Psoas muscle (tissue), 8 donors: ENCODE data around the gene CCDC97. TPM values are rescaled to one million over a fixed set of nuclear protein-coding genes. Genes with fewer than 3 reads are reported as not detected.

Experiments
- ATAC-seq, 4 donors: fragments of 200-7000 bp; cut with Tn5 transposase; one replicate each; pipeline ENCODE4 v1.9.1; 2020; ENCODE audit warnings: moderate library complexity in 3 of 4, mild to moderate bottlenecking in 2 of 4
- DNase-seq, 2 donors: peaks; one replicate each; pipeline ENCODE4 v3.0.0-alpha.2; 2020
- H3K27ac ChIP-seq: fragments of 200-600 bp; one replicate; pipeline ENCODE4 v1.8.0; 2022
- H3K27me3 ChIP-seq, 3 donors: fragments of 200-600 bp in 1 of 3; one replicate each; pipeline versions ENCODE4 v1.6.1 to v1.8.0; 2013 to 2022; ENCODE audit warnings: low read length in 2 of 3, mild to moderate bottlenecking in 2 of 3, moderate library complexity in 1 of 3; ENCODE audit not compliant: insufficient read depth in 3 of 3
- H3K36me3 ChIP-seq, 2 donors: fragments of 200-600 bp in 1 of 2; one replicate each; pipeline versions ENCODE4 v1.6.1 to v1.8.0; 2013 to 2022; ENCODE audit warnings: low read depth in 1 of 2, mild to moderate bottlenecking in 1 of 2, moderate library complexity in 1 of 2; ENCODE audit not compliant: insufficient read depth in 1 of 2
- H3K4me1 ChIP-seq: fragments of 200-600 bp; one replicate; pipeline ENCODE4 v1.8.0; 2022
- H3K4me3 ChIP-seq: fragments of 200-600 bp; one replicate; pipeline ENCODE4 v1.8.0; 2022; ENCODE audit warnings: mild to moderate bottlenecking
- H3K9me3 ChIP-seq: fragments of 200-600 bp; one replicate; pipeline ENCODE4 v1.8.0; 2022
- WGBS, 3 donors: extraction: QIAGEN DNeasy Blood & Tissue Kit; methylation state at CpG; one replicate each; pipeline versions ENCODE4 v1.1.6 to v1.1.7; 2013; 5-methylcytosine and 5-hydroxymethylcytosine counted together
- intact Hi-C, 2 donors: fragments of 100-400 bp; cut with DNase I; formaldehyde crosslinking; loops; one replicate each; pipeline versions ENCODE4 v1.11.0 to v1.14.2; 2022
- polyA plus RNA-seq, 3 donors: library from polyadenylated mRNA; stranded (reverse); fragments of 200-250 nt; gene quantifications; one replicate each; pipeline ENCODE4 v1.2.3, GENCODE V29; 2013
- total RNA-seq, 4 donors: library from RNA; stranded (reverse); fragmentation: NEBNext Ultra II Directional in 2 of 4; extraction: Animal tissue kit (Norgen Biotek cat#: 25700) in 2 of 4; gene quantifications; one replicate each; pipeline versions ENCODE4 v1.2.1 to v1.2.4, GENCODE V29; 2021 to 2023
- TF ChIP-seq, protein P1 (sequence below): fragments of 200-600 bp; IDR thresholded peaks from one replicate; pipeline ENCODE4 v1.8.0; 2022; ENCODE audit warnings: antibody characterized with exemption
- donor health status: healthy with polysubstance abuse.
- donor health status: DM: no; HTN: no; CAD: no; lungs with moderate emphysema.
- donor health status: Bipolar disorder and iron deficiency.
- donor health status: healthy.
- donor health status: DM: yes; HTN: yes; CAD: no.
- donor health status: DM: no; HTN: no; CAD: no.
- donor health status: DM: no; HTN: no; CAD: no.
- donor health status: DM: yes; HTN: yes; CAD: no.

CCDC97 gene
- total and polyA plus RNA-seq, 7 donors, result 13.7 to 25.7 (median 19.9) TPM

DNA sequence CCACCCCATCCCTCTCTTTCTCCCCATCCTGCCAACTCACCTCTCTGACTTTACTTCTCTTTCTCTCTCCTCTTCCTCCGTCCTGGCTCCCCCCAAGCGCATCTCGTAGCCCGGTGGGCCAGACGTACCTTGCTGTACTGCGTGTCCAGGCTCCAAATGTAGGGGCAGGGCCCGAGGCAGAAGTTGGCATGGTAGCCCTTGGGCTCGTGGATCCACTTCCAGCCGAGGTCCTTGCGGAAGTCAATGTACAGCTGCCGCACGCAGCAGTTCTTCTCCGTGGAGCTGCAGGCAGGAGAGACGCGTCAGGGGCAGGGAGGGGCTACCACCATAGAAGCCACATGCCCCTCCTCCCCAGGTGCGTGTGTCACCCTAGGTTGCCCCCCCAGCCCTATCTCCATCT lies 22.0 kb downstream of the CCDC97 start:
- H3K36me3 ChIP-seq, result no peaks in the 10 kb centered on the region
- H3K27ac ChIP-seq, result no peak overlapping the region
- H3K27me3 ChIP-seq, result no peaks in the 10 kb centered on the region
- H3K9me3 ChIP-seq, result no peaks in the 10 kb centered on the region
- TF ChIP-seq, protein P1, sequence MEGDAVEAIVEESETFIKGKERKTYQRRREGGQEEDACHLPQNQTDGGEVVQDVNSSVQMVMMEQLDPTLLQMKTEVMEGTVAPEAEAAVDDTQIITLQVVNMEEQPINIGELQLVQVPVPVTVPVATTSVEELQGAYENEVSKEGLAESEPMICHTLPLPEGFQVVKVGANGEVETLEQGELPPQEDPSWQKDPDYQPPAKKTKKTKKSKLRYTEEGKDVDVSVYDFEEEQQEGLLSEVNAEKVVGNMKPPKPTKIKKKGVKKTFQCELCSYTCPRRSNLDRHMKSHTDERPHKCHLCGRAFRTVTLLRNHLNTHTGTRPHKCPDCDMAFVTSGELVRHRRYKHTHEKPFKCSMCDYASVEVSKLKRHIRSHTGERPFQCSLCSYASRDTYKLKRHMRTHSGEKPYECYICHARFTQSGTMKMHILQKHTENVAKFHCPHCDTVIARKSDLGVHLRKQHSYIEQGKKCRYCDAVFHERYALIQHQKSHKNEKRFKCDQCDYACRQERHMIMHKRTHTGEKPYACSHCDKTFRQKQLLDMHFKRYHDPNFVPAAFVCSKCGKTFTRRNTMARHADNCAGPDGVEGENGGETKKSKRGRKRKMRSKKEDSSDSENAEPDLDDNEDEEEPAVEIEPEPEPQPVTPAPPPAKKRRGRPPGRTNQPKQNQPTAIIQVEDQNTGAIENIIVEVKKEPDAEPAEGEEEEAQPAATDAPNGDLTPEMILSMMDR, result no peak
- ATAC-seq (no peak), DNase-seq (no peak)
- H3K4me3 ChIP-seq, result no peak overlapping the region
- intact Hi-C loops, result no loop called here
- WGBS, 3 donors, result 82 to 86% (median 84%) methylated on average over 16 of the region's 16 CpGs
- H3K4me1 ChIP-seq, result peaks cover 17% of the 10 kb centered on the region

DNA sequence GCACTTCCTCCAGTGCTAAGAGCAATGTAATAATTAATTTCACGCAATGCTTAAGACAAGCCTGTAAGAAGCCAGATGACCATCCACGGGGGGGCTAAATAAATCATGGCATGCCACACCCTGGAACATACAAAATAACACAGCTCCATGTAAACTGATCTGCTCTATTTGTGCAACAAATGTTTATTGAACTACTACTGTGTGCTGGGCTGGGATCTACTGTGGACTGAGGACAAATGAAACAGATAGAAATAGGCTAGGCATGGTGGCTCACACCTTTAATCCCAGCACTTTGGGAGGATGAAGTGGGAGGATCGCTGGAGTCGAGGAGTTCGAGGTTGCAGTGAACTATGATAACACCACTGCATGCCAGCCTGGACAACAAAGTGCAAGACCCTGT lies 22.5 kb downstream of the CCDC97 start:
- no peak for ATAC-seq
- Histone ChIP-seq H3K4me3 (no peak overlapping the region), H3K4me1 (peaks cover 12% of the 10 kb centered on the region), H3K36me3 (no peaks in the 10 kb centered on the region), H3K27ac (no peak overlapping the region), H3K27me3 (no peaks in the 10 kb centered on the region), H3K9me3 (no peaks in the 10 kb centered on the region)
- 81 to 85% (median 84%) methylated on average over 5 of the region's 5 CpGs for WGBS, 3 donors
- intact Hi-C loops, result no loop called here
- TF ChIP-seq, protein P1, result no peak
- DNase-seq, result no peak

GRCh38 chr19:41334793-41335192 lies 24.8 kb downstream of the CCDC97 start:
- intact Hi-C loops, result no loop called here
- ATAC-seq, result no peak
- H3K27ac ChIP-seq, result no peak overlapping the region

DNA sequence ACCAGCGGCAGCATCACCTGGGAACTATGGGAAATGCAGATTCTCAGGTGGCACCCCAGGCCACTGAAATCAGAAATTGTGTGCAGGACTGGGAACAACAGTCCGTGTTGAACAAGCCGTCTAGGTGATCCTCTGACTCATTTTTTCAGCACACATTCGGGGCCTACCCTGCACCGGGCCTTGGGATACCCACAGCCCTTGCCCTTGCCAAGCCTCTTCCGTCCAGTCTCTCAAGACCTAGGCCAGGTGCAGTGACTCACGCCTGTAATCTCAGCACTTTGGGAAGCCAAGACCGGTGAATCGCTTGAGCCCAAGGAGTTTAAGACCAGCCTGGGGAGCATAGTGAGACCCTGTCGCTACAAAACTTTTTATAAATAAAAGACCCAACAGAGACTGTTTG lies 25.5 kb downstream of the CCDC97 start:
- TF ChIP-seq, protein P1, result no peak
- Histone ChIP-seq H3K4me1 (no peaks in the 10 kb centered on the region), H3K4me3 (no peak overlapping the region), H3K27ac (no peak overlapping the region), H3K9me3 (no peaks in the 10 kb centered on the region), H3K27me3 (no peaks in the 10 kb centered on the region), H3K36me3 (no peaks in the 10 kb centered on the region)
- DNase-seq (no peak), ATAC-seq (no peak)
- intact Hi-C loops, result no loop called here
- 91 to 92% (median 92%) methylated on average over 10 of the region's 10 CpGs for WGBS, 3 donors

More at GRCh38 chr19:41334793-41335192, 24.8 kb downstream of the CCDC97 start:
- TF ChIP-seq, protein P1, result no peak
- H3K27me3 ChIP-seq, result no peaks in the 10 kb centered on the region
- WGBS, 3 donors, result 64 to 84% (median 77%) methylated on average over 5 of the region's 5 CpGs
- no peak overlapping the region for H3K4me3 ChIP-seq
- H3K4me1 ChIP-seq, result no peaks in the 10 kb centered on the region
- no peaks in the 10 kb centered on the region for H3K9me3 ChIP-seq
- no peaks in the 10 kb centered on the region for H3K36me3 ChIP-seq
- DNase-seq, result no peak

DNA sequence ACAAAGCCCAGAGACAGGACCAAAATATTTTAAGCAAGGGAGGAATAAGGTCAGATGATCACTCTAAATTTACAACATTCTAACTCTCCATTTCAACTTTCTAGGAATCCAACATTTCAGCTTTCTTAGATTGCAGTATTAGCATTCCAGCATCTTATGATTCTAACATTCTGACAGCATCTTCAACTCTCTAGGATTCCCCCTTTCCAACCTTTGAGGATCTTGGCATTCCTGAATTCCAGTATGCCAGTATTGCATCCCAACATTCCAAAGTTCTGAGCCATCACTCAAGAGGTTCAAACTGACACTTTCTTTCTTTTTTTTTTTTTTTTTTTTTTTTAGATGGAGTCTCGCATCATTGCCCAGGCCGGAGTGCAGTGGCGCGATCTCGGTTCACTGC lies 30.0 kb downstream of the CCDC97 start:
- DNase-seq, result no peak
- TF ChIP-seq, protein P1, result no peak
- Histone ChIP-seq H3K9me3 (no peaks in the 10 kb centered on the region), H3K27ac (no peak overlapping the region), H3K4me3 (no peak overlapping the region), H3K36me3 (peaks cover 0 to 3% of the 10 kb centered on the region in 2 donors), H3K4me1 (no peaks in the 10 kb centered on the region), H3K27me3 (no peaks in the 10 kb centered on the region)
- no peak for ATAC-seq
- intact Hi-C loops, result no loop called here
- 95 to 97% (median 97%) methylated on average over 5 of the region's 5 CpGs for WGBS, 3 donors
